Activated CD4-positive, alpha-beta T cell treated with anti-CD3 and anti-CD28 coated beads, Interleukin-2, amount 50 U/mL, for 4 hours (primary cell): ENCODE data around the gene TMEM179.

Experiments
- DNase-seq, 2 experiments: peaks; one replicate each; pipeline ENCODE4 v3.0.0-alpha.2; 2020

Gene TMEM179

DNA sequence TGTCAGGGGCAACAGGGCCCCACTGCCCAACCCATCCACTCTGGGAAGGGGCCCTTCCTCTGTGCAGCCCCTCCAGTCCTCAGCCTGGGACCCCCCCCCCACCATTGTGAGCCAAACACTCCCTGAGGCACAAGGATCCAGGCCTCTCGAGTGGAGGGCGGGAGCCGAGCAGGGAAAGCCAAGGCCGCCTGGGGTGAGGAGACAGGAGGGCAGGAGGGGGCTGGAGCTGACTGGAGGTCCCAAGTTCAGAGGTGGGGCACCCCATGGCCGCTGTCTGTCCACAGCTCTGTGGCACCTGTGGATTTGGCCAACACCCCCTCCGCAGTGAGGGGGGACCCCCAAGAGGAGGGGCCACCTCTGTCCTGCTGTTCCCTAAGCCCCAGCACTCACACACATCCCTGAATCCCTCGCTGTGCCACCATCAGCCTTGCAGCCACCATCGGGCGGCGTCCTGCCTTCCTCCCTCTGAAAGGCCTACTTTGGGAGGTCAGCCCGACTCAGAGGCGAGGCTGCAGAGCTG, 50.4 kb downstream of the TMEM179 start:
- DNase-seq: no peak

DNA sequence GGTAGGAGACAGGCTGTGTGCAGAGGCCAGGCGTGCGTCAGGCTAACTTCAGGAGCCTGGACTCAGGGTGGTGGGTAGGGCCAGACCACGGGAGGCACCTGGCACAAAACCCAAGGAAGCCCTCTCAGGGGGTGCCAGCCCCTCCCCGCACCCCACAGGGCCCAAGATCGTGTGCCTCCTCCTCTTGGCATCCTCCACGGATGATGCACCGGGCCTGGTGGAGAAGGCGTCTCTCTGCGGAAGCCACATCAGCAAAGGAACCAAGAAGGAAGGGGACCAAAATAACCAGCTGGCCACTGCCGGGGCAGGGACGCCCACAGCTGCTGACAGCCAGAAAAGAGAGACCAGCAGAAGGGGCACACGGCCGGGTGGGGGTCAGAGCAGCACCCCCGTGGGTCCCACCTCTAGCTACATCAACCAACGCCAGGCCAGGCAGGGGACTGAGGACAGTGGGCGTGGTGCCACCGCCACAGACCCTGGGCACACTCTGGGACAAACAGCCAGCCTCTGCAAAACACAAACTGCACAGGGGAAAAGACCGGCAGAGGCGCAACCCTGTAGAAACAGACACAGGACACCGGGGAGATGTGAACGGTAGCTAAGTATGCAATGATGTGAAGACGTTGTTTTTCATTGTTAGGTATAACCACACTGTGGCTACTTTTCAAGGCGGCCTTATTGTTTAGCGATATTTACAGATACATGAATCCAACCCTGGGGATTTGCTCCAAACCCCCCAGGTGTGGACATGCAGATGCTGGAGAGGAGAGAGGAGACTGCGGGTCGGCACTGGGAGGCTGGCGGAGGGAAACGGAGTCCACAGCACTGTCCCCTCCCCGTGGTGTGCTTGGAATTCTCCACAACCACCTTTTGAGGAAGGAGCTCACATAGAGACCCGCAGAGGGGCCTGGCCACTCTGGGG, 51.1 kb downstream of the TMEM179 start:
- DNase-seq: no peak

DNA sequence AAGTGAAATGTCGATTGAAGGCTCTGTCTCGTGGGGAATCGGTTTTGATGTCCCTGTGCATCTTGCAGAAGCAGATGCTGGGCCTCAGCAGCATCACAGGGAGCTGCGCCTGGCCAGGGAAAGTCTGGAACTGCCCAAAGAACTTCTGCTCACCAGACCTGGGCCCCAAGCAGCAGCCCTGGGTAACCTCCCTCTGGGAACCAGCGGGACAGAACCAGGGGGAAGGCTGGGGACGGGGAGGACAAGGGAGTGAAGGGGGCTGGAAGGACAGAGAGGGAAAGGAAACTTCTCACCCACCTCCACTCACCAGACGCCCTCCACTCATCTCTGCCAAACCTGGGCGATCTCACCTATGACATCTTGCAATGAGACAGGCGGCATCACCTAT, 51.8 kb downstream of the TMEM179 start:
- DNase-seq: no peak

DNA sequence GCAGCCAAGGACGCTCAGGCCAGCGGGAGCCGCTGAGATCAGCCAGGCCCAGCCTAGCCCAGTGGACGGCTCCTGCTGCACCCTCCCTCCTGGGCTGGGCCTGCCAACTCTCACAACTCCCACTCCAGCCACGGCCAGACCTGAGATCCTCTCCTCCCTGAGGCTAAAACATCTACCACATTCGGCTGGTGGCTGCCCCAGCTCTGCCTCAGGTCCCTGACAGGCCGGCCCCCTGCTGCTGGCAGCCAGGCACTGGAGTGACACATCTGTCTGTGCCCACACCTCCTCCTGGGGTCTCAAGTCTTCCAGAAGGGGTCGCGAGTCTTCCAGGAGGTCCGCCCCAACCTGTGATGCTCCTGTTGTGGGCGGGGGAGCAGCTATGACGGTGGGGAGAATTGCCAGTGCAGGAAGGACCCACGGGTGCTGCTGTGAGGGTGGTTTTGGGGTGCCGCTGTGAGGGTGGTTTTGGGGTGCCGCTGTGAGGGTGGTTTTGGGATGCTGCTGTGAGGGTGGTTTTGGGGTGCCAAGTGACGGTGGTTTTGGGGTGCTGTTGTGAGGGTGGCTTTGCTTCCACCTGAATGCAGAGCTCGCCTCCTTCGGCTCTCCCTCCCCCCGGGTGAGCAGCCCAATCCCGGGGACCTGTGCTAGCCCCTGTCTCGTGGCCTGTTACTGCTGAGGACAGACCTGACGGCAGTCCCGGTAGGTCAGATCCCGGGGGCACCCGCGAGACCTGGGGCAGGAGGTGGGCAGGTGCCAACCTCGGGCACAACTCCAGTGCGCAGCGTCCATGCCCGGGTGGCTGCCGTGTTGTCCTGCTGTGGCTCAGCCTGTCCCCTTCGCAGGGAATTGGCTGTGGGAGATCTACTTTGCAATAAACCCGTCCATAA, 52.5 kb downstream of the TMEM179 start:
- no peak for DNase-seq

DNA sequence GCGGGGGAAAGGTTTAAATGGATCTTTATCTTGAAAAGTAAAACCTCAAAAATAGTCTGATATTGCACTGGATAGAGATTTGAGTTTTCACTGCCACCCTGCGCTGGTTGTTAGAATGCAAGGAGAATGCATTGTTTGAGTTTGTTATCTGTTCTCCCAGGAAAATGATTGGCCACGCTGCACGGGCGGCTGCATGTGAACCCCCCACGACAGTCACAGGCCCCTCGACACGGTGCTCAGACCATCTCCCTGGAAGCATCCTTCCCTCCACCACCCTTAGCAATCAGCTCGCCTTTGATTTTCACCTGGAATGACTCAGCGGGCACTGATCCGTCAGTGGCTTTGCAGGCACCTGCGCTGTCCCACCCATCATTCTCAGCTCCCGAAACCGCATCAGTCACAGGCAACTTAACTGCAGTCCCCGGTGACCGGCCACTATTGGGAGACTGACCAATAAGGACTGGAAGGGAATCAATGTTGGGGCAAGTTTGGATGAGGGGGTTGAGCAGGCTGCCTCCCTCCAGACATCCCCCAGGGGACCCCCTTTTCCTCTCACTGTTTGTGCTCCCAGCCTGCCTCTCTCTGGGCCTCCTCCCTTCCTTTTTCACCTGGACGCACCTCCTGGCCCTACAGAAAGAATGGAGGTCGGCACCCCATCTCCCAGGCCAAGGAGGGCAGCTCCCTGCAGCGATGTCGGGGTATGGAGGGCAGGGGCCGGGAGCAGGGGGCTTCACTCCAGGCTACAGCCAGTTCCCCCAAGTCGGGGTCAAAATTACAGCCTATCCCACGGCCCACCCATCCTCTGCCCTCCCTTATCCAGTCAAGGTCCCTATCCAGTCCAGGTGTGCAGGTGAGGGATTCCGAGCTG, 53.5 kb downstream of the TMEM179 start:
- DNase-seq: no peak

DNA sequence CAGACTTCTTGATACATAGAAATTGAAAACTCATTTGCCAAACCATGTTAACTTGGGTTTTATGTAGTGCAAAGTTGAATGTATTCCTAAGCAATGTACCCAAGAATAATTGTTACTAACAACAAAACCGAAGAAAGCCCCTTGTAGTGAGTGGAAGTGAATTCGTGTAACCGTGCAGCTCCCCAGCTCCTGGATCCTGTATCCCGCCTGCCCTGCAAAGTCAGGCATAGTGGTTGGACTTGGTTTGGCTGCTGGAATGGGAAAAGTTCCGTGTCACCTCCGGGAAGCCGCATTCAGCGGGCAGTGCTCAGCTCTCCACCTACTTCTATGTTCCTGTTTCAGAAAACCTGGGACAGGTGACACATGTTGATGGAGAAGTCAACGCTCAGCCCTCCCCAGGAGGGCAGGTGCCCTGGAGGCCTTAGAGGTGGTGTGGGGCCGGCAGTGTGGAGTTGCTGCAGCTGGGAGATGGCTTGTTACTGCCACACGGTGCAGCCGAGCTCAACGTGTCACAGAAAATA, 54.2 kb downstream of the TMEM179 start:
- no peak for DNase-seq

DNA sequence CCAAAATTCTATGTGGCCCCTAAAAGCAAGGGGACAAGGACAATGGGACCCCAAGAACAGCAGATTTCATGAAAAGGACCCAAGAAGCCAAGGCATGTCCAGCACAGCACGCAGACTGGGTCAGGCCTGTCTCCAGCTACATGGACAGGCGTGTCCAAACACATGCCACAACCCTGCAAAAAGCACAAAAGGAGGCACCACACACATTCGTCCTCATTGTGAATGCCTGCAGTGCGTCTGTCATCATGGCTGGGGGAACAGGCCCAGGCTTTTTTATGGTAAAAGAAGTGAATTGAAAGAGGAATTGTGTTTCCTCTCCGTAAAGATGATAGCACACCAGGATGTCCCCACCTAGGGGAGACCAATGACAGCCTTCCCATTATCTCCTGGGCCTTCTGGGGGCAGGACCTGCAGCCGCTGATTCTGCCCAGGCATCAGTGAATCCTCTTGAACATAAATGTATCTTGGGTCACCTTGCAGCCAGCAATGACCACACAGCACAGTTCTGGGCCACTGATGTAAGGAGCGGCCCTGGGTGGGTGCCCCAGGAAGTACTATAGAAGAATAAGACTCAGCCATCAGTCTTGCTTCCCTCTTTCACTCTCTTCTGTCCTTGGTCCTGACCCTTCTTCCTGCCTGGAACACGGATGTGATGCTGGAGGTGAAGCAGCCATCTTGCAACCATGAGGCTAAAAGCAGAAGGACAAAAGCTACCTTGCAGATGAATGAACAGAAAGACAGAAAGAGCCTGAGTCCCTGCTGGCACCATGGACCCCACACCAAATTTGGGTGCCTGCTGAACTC, 54.8 kb downstream of the TMEM179 start:
- no peak for DNase-seq

DNA sequence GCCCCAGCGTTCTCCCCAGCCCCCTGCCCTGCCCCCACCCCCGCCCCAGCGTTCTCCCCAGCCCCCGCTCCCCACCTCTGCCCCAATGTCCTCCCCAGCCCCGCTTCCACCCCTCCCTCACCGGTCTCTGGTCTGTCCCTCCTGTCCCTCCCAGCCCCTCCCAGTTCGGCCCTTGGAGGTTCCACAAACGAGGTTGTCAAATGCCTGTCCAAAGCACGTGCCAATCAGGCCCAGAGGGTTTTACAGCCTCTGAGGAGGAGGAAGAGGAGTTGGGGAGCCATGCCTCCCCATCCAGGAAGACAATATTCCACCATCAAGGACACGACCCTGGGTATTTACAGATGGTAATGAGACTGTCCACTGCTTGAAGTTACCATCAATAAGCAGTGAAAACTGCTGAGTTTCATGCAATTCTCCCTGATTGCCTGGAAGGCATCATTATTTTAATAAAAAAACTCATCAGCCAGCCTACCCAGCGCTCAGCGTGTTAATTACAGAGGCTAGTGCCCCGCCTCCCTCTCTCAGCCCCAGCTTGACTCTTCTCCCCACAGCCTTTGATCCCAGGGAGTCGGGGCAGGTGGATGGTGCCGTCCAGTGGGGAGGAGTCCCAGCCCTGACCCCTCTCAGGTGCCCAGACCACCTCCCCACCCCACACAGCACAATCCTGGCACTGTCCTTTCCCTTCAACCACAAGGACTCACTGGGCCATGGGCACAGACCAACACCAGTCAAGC, 55.6 kb downstream of the TMEM179 start:
- no peak for DNase-seq

DNA sequence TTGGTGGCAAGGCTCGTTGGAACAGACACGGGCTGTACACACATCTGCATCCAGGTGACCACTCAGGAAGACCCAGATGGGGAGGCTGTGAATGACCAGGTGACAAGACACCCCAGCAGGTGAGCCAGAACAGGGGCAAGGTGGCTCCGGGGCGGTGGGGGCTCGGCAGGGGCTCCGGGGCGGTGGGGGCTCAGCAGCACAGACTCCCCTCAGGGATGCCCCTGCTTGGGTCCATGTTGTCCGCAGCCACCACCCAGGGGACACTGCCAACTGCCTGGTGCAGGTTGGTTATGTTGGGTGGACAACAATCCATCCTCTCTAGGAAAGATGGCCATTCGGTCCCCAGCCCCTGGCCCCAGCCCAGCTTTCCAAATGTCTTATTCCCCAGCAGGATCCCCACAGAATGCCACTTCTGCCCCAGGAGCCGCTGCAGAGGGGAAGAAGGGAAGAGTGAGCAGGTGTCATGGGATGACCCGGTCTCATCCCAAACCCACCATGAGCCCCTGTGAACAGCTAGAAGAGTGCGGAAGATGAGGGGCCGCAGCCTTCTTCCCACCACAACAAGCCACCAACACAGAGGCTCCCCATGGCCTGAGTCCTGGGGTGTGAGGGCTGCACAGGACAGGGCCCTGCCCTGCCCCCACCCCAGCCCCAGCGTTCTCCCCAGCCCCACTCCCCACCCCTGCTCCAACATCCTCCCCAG, 56.4 kb downstream of the TMEM179 start:
- no peak for DNase-seq

DNA sequence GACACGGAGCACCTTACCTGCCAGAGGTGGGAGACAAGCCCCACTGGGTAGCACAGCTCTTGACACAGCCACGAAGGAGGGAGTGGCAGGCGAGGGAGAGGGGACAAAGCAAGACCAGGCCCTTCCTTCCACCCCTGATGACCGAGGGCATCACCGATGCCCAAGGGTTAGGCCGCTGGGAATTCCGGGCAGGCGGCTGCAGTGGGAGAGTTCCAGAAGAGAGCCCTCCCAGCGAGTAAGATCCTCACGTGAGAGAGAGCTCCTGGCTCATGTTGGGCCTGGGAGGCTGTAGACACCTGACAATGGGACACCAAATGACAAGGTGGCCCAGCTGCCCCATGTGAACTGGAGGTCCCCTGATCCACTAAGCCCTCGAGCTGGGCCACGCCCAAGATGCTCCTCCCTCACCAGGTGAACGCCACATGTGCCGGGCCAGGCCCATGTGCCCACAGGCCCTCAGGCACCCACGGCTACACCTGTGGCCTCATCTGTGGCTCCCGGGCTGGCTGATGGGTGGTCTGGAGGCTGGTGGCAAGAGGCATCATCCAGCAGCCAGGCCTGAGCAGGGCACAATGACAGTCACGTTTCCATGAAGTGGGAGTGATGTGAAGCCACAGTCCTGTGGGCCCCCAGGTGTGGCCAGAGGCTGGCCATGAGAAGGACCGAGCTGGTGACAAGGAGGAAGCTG, 57.1 kb downstream of the TMEM179 start:
- no peak for DNase-seq

DNA sequence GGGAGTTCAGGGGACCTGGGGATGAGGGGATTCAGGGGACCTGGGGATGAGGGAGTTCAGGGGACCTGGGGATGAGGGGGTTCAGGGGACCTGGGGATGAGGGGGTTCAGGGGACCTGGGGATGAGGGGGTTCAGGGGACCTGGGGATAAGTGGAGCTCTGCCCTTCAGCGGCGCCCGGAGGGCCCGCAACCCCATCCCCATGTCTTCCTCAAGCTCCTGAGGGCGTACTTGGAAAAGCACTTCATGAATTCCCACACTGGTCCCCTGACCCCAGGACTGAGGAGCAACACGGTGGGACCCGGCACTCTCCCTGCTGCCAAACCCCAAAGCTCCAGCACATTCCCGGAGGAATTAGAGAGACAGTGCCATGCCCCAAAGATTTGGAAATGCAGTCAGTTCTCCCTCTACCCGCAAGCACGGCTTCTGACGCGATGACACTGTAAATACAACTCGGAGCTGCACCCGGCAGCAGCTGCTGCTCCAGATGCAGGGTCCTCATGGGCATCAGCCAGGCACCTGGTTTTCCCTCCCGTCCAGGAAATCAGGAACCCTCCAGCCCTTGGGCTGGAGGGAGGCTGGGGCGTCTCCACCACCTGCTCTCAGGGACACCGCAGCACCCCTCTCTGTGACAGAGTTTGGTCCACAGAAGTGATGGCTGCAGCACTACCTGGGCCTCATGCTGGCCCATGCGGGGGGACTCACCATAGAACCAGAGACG, 57.8 kb downstream of the TMEM179 start:
- no peak for DNase-seq

DNA sequence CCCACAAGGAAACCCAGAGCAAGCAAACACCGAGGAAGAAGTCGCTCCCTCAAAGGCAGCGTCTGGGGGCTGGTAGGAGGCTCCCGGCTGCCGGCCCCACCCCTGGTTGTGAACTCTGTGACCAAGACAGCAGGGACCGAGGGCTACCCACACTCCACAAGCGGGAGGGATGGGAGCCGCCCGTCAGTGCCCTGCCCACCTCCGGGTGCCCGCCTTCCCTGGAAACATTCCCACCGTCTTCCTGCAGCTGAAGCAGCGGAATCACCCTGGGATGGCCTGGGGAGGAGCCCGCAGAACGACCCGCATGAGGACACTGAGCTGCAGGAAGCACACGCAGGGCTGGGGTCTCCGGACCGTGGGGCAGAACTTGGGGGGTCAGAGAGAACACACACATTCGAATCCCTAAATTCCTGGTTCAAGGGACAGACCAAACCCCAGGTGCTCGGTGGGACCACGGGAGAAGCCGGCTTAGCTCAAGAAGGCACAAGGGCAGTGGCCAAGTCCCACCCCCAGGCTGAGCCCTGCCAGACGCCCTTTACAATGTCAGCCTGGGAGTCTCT, 58.5 kb downstream of the TMEM179 start:
- no peak for DNase-seq

DNA sequence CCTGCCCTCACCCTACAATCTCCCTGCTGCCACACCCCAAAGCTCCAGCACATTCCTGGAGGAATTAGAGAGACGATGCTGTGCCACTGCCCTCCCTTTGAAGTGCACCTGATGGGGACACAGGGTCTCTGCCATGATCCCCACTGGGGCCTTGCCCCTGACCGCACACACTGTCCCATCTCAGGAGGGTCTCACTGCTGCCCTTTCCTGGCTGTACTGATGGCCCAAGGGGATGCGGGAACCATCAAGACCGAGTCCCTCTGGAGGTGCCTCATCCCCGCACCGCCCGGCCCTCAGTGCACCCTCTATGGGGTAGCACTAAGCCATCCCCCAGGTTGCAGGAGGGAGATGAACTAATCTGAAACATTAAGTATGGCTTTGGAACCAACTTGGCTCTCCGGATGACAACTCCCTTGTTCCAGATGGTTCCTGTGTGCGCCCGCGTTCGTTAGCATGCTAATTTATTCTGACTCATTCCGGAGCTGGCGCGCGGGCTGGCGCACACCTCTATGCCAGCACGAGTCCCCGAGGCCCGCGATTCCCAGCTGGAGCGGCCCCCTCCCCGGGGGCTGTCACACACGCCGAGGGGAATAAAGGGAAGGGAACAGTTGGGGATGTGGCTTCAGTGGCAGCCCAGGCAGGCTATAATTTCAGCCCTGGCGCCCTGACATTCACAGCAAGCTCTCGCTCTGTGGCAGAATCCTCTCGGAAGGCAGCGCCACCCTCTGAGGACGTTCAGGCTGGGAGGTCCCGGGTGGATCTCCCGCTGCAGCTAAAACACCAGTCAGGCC, 59.2 kb downstream of the TMEM179 start:
- DNase-seq: no peak

DNA sequence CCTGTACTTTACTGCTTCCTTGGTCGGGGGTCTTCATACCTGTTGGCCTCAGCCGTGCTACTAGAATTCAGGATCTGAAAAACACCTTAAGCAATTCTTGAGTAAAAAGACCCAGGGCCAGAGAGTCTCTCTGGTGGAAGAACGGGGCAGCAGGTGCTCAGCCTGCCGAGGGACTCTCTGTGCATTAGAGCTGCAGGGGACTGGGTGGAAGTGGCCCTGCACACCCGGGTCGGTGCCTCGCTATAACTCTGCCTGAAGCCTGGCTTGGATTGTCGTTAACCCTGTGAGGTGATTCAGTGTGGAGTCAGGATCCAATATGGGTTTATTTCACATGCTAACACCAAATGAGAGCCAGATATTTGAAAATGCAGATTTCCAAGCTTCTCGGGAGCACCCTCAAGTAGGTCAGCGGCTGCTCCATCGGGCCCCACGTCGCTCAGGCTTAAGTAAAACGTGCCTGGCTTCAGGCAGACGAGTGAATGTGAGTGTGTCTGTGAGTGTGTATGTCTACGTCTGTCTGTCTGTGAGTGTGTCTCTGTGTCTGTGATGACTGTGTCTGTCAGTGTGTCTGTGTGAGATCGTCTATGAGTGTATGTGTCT, 60.1 kb downstream of the TMEM179 start:
- DNase-seq: no peak

DNA sequence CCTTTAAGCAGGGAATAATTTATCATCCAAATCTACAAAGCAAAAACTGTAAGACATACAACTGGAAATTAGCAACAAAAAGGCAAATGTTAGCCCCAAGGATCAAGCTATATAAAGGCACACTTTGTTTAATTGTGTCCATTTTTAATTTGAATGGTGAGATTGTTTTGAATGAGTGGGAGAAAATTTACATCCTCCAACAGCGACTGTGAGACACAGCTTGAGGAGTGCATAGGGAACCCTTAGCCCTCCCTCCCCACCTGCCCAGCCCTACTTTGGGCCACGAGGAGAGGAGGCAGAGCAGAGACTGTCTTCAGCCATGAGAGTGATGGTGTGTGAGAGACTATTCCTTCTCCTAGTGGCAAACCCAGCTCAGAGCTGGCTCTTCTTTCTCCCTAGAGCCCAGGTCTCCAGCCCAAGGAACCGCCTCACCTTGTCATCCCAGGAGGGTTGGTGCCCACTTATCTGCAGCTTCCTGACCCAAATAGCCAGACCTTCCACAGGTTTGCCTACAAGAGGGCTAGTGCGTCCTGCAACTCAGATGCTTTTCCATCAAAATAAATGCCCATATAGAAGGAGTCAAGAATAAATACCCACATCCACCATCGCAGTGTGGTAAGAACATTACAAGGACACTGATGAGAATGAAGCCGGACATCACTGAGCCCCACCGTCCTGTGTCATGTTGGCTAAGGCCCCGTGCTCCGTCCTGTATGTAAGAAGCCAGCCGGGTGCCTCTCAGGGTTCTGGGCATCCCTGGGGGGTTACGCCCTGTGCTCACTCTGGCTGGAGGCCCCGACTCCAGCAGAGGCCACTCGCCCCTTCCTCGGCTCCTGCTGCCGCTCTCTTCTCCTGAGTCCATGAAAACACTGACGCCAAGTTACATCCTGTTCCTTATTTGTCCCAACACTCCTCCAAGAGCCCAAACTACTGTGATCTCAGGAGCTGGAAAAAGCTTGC, 61.4 kb downstream of the TMEM179 start:
- DNase-seq: no peak

DNA sequence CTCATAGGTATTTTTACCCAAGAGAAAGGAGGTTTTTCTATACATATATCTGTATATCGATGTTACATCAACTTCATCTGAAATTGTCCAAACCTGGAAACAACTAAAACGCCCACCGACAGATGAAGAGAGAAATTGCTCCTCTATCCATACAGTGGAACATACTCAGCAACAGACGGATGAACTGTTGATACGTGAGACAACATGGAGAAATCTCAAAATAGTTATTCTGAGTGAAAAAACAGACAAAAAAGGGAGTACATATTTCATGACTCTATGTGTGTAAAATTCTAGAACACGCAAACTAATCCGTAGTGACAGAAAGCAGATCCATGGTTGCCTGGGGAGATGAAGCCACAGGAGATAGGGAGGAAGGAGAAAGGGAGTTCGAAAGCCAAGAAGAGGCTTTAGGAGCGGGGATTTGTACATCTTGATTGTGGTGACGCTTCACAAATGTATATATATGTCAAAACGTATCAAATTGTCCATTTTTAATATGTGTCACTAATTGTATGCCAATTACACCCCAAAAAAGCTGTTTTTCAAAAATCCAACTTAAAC, 62.6 kb downstream of the TMEM179 start:
- no peak for DNase-seq
